ENCODE results near the gene HCLS1.
"Not testable (repeated sequence)": the region's sequence is repeated elsewhere in the genome, so short reads cannot be mapped to it uniquely, and the experiment has no call there.

Gene HCLS1

GRCh38 chr3:121594850-121595249, 65.9 kb downstream of the HCLS1 start:
- DNase-seq, result no peak

GRCh38 chr3:121593806-121594205, 66.9 kb downstream of the HCLS1 start:
- DNase-seq, result not testable (repeated sequence)

- DNase-seq, result peak; percentile 98
Observed at GRCh38 chr3:121592856-121593702, 67.6 kb downstream of the HCLS1 start, which contains the start of gene FBXO40. FBXO40 (plus strand) TSS chr3:121593379; CDS start chr3:121620576, 27,197 bp downstream.

DNA sequence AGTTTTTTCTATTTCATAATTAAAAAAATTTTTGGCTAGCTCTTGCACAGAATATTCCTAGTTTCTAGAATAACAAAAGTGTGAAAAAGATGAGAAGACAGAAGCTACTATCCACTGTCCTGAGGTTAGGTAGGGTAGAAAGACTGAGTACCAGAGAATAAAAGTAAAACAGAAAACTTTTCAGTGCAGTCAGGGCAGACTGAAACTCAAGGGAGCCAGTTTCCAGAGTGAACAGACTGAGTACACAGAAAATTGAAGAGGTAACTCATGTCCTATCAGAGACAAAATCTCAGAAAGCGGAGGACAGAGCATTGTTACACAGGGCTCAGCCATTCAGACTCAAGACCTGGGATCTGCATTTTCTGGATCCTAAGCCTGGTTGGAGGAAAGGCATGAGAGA, 76.3 kb downstream of the HCLS1 start:
- DNase-seq, result no peak

DNA sequence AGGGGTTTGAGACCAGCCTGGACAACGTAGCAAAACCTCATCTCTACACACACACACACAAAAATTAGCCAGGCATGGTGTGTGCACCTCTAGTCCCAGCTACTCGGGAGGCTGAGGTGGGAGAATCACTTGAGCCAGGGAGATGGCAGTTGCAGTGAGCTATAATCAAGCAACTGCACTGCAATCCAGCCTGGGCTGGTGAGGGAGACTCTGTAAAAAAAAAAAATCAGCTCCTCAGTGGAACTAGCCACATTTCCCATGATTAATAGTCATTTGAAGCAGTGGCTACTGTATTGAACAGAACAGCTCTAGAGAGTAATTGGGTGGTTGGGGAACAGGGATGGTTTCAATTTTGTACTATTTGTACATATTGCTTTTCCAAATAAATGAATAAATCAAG, 79.0 kb downstream of the HCLS1 start:
- DNase-seq, result no peak

All from NCI-H1105 treated with DMSO at 0.1 percent for 48 hours (cell line).